Endothelial cell (in vitro differentiated cells): ENCODE results near the gene PDE4D. TPM values are rescaled to one million over a fixed set of nuclear protein-coding genes. Genes with fewer than 3 reads are reported as not detected.

Experiments used
- DNase-seq: peaks from one replicate; pipeline ENCODE4 v3.0.0; 2021; ENCODE audit warnings: low spot score
- H3K27ac Mint-ChIP-seq: one replicate; pipeline ENCODE4 v1.8.0; 2021; ENCODE audit warnings: mixed read lengths, inconsistent platforms; ENCODE audit not compliant: unreplicated experiment
- H3K27me3 Mint-ChIP-seq: one replicate; pipeline ENCODE4 v1.8.0; 2021; ENCODE audit warnings: mild to moderate bottlenecking, moderate library complexity, mixed read lengths, inconsistent platforms; ENCODE audit not compliant: unreplicated experiment
- H3K36me3 Mint-ChIP-seq: one replicate; pipeline ENCODE4 v1.8.0; 2021; ENCODE audit warnings: mild to moderate bottlenecking, low read depth, mixed read lengths, inconsistent platforms; ENCODE audit not compliant: unreplicated experiment
- H3K4me1 Mint-ChIP-seq: one replicate; pipeline ENCODE4 v1.8.0; 2021; ENCODE audit warnings: mild to moderate bottlenecking, mixed read lengths, inconsistent platforms; ENCODE audit not compliant: unreplicated experiment
- H3K4me3 Mint-ChIP-seq: one replicate; pipeline ENCODE4 v1.8.0; 2021; ENCODE audit warnings: mild to moderate bottlenecking, mixed read lengths, inconsistent platforms; ENCODE audit not compliant: unreplicated experiment
- H3K9me3 Mint-ChIP-seq: one replicate; pipeline ENCODE4 v1.8.0; 2021; ENCODE audit warnings: mixed read lengths, inconsistent platforms; ENCODE audit not compliant: unreplicated experiment
- total RNA-seq: library from RNA; stranded (reverse); fragmentation: NEBNext Ultra II Directional; extraction: Animal tissue kit (Norgen Biotek cat#: 25700); gene quantifications from one replicate; pipeline ENCODE4 v1.2.1, GENCODE V29; 2021; ENCODE audit not compliant: unreplicated experiment
- TF ChIP-seq, protein P1 (sequence below): fragments of 200-600 bp; sonication (generic); IDR thresholded peaks from one replicate; pipeline ENCODE4 v1.5.0; 2021; ENCODE audit warnings: antibody characterized with exemption; ENCODE audit not compliant: unreplicated experiment

PDE4D gene
- total RNA-seq, 1 donor from 2014 or later = 9.4 TPM

- DNase-seq = no peak
- H3K27ac Mint-ChIP-seq = no peak overlapping the region
- H3K4me3 Mint-ChIP-seq = no peak overlapping the region
- no peaks in the 10 kb centered on the region for H3K4me1 Mint-ChIP-seq
- H3K9me3 Mint-ChIP-seq = no peaks in the 10 kb centered on the region
- no peaks in the 10 kb centered on the region for H3K36me3 Mint-ChIP-seq
- TF ChIP-seq, protein P1, sequence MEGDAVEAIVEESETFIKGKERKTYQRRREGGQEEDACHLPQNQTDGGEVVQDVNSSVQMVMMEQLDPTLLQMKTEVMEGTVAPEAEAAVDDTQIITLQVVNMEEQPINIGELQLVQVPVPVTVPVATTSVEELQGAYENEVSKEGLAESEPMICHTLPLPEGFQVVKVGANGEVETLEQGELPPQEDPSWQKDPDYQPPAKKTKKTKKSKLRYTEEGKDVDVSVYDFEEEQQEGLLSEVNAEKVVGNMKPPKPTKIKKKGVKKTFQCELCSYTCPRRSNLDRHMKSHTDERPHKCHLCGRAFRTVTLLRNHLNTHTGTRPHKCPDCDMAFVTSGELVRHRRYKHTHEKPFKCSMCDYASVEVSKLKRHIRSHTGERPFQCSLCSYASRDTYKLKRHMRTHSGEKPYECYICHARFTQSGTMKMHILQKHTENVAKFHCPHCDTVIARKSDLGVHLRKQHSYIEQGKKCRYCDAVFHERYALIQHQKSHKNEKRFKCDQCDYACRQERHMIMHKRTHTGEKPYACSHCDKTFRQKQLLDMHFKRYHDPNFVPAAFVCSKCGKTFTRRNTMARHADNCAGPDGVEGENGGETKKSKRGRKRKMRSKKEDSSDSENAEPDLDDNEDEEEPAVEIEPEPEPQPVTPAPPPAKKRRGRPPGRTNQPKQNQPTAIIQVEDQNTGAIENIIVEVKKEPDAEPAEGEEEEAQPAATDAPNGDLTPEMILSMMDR = no peak
- H3K27me3 Mint-ChIP-seq = no peaks in the 10 kb centered on the region
These were observed 551.8 kb downstream of the PDE4D start for GRCh38 chr5:59341760-59342159.

- Mint-ChIP-seq H3K9me3 (no peaks in the 10 kb centered on the region), H3K27me3 (no peaks in the 10 kb centered on the region), H3K36me3 (no peaks in the 10 kb centered on the region), H3K4me1 (no peaks in the 10 kb centered on the region), H3K27ac (no peak overlapping the region), H3K4me3 (no peak overlapping the region)
- TF ChIP-seq, protein P1 = no peak
- DNase-seq = no peak
These were observed 552.4 kb downstream of the PDE4D start for GRCh38 chr5:59341155-59341554.

GRCh38 chr5:59340637-59341036, 552.9 kb downstream of the PDE4D start:
- TF ChIP-seq, protein P1 = no peak
- H3K36me3 Mint-ChIP-seq = no peaks in the 10 kb centered on the region
- no peaks in the 10 kb centered on the region for H3K27me3 Mint-ChIP-seq
- H3K9me3 Mint-ChIP-seq = no peaks in the 10 kb centered on the region
- DNase-seq = no peak
- no peak overlapping the region for H3K4me3 Mint-ChIP-seq
- H3K27ac Mint-ChIP-seq = no peak overlapping the region
- no peaks in the 10 kb centered on the region for H3K4me1 Mint-ChIP-seq

GRCh38 chr5:59337240-59337639, 556.3 kb downstream of the PDE4D start:
- Mint-ChIP-seq H3K4me3 (no peak overlapping the region), H3K36me3 (no peaks in the 10 kb centered on the region), H3K27me3 (no peaks in the 10 kb centered on the region), H3K27ac (no peak overlapping the region), H3K4me1 (no peaks in the 10 kb centered on the region), H3K9me3 (no peaks in the 10 kb centered on the region)
- DNase-seq = no peak
- TF ChIP-seq, protein P1 = no peak

DNA sequence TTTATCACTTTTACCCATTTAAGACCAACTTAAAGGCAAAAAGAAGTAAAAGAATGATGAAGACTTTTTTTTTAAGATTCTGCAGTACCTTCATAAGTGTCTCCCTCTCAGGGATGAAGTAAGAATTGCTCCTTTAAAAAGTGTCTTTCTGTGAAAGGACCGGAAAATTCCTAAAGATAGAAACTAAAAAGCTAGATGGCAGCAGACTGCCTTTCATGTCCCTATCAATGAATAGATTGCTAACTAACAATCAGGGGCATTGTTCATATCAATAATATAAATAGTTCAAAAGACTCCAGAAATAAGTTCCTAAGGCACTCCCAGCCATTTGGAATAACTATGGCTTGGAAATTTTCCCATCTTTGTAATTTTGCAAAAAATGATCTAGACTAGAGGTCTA, 558.0 kb downstream of the PDE4D start:
- no peaks in the 10 kb centered on the region for H3K4me1 Mint-ChIP-seq
- no peaks in the 10 kb centered on the region for H3K36me3 Mint-ChIP-seq
- no peak overlapping the region for H3K4me3 Mint-ChIP-seq
- TF ChIP-seq, protein P1 = no peak
- no peaks in the 10 kb centered on the region for H3K27me3 Mint-ChIP-seq
- H3K27ac Mint-ChIP-seq = no peak overlapping the region
- DNase-seq = no peak
- no peaks in the 10 kb centered on the region for H3K9me3 Mint-ChIP-seq
